Activated T-cell treated with anti-CD3 and anti-CD28 coated beads, Interleukin-2, amount 50 U/mL, for 72 hours (primary cell): Measurements from ENCODE around the gene RAC3. TPM values are rescaled to one million over a fixed set of nuclear protein-coding genes. Genes with fewer than 3 reads are reported as not detected.
A peak's percentile ranks its signal among the peaks of the same experiment; 100 is the strongest.

ENCODE experiments used
- ATAC-seq, 2 donors: fragments of 150-1000 bp; cut with Tn5 transposase; replicated peaks in 1 of 2; 2 replicates each; pipeline ENCODE4 v1.10.0; 2021; ENCODE audit warnings: moderate library complexity in 2 of 2, mild to moderate bottlenecking in 1 of 2
- DNase-seq, 2 donors: peaks; one replicate each; pipeline ENCODE4 v3.0.0; 2021 to 2022; ENCODE audit warnings: mixed read lengths in 1 of 2
- H3K27ac Mint-ChIP-seq: one replicate; pipeline ENCODE4 v1.8.0; 2022; ENCODE audit warnings: mild to moderate bottlenecking, moderate library complexity, mixed read lengths
- H3K27me3 Mint-ChIP-seq: one replicate; pipeline ENCODE4 v1.8.0; 2022; ENCODE audit warnings: low read depth, mixed read lengths
- H3K36me3 Mint-ChIP-seq, 2 donors: one replicate each; pipeline ENCODE4 v1.8.0; 2022; ENCODE audit warnings: mixed read lengths in 2 of 2, mild to moderate bottlenecking in 1 of 2; ENCODE audit not compliant: insufficient read depth in 2 of 2
- H3K4me1 Mint-ChIP-seq: one replicate; pipeline ENCODE4 v1.8.0; 2022; ENCODE audit warnings: low read depth, mixed read lengths
- H3K4me3 Mint-ChIP-seq, 2 donors: one replicate each; pipeline ENCODE4 v1.8.0; 2022; ENCODE audit warnings: mild to moderate bottlenecking in 2 of 2, mixed read lengths in 2 of 2, moderate library complexity in 2 of 2
- H3K9me3 Mint-ChIP-seq, 2 donors: one replicate each; pipeline ENCODE4 v1.8.0; 2022; ENCODE audit warnings: mixed read lengths in 2 of 2
- total RNA-seq, 2 donors: library from RNA; stranded (reverse); gene quantifications; one replicate each; pipeline ENCODE4 v1.2.3, GENCODE V29; 2022

Gene RAC3
- total RNA-seq, 2 donors from 2014 or later, result 8.5 to 13.1 TPM

DNA sequence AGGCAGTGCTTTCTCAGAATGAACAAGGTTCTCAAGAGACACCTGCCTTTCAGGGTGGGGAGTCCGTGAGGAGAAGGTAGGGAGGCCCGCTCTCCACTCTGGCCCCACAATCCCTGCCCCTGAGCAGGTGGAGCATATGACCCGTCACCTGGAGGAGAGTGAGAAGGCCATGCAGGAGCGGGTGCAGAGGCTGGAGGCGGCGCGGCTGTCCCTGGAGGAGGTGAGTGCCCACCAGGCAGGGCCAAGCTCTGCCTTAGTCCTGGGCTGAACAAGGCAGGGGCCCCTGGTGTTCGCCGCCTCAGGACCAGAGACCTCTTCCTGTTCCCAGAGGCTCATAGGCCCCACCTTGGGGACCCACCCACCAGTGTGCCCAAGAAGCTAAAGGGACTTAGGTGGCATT is 2.5 kb upstream of the RAC3 start:
- ATAC-seq (no peak), DNase-seq (no peak)
- Mint-ChIP-seq H3K27me3 (no peaks in the 10 kb centered on the region), H3K36me3 (peaks cover 0 to 1% of the 10 kb centered on the region in 2 donors), H3K27ac (no peak overlapping the region), H3K9me3 (no peaks in the 10 kb centered on the region), H3K4me3 (peak overlapping the region in 1 of 2 donors; percentile 7), H3K4me1 (peaks cover 14% of the 10 kb centered on the region)

DNA sequence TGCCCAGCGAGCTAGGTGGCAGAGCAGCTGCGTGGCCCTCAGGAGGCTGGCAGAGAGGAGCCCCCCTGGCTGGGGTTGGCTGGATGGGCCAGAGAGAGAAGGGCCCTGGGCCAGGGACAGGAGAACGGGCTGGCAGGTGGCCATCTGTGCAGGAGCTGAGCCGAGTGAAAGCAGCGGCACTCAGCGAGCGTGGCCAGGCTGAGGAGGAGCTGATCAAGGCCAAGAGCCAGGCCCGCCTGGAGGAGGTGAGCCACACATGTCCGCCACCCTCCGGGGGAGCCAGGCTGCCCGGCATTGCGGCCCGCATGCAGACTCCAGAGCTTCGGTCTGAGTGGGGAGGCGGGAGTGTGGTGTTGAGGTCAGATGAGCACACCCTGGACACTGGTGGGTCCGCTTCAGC is 2.1 kb upstream of the RAC3 start:
- no peaks in the 10 kb centered on the region for H3K9me3 Mint-ChIP-seq

DNA sequence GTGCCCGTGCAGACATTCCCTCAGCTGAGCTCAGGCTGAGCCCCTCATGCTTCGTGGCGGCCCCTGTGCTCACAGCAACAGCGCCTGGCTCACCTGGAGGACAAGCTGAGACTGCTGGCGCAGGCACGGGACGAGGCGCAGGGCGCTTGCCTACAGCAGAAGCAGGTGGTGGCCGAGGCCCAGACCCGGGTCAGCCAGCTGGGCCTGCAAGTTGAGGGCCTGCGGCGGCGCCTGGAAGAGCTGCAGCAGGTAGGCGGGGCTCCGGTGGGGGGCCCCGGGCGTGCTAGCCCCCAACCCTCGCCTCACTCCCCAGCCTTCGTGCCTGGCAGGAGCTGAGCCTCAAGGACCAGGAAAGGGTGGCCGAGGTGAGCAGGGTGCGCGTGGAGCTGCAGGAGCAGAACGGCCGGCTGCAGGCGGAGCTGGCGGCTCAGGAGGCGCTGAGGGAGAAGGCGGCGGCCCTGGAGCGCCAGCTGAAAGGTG is 1.4 kb upstream of the RAC3 start:
- no peaks in the 10 kb centered on the region for H3K27me3 Mint-ChIP-seq
- no peak overlapping the region for H3K27ac Mint-ChIP-seq
- H3K9me3 Mint-ChIP-seq, result no peaks in the 10 kb centered on the region
- no peak for DNase-seq
- ATAC-seq, result peak; percentile 0 to 1
- H3K4me1 Mint-ChIP-seq, result peaks cover 9% of the 10 kb centered on the region
- peaks cover 0 to 1% of the 10 kb centered on the region in 2 donors for H3K36me3 Mint-ChIP-seq
- H3K4me3 Mint-ChIP-seq, result peak overlapping the region in 1 of 2 donors; percentile 97

More for the DNA sequence above, 2.1 kb upstream of the RAC3 start:
- peaks cover 0 to 1% of the 10 kb centered on the region in 2 donors for H3K36me3 Mint-ChIP-seq
- no peak overlapping the region for H3K27ac Mint-ChIP-seq
- peak overlapping the region; percentile 7 to 63 for H3K4me3 Mint-ChIP-seq
- H3K4me1 Mint-ChIP-seq, result peaks cover 10% of the 10 kb centered on the region
- H3K27me3 Mint-ChIP-seq, result no peaks in the 10 kb centered on the region
- DNase-seq (no peak), ATAC-seq (no peak)

DNA sequence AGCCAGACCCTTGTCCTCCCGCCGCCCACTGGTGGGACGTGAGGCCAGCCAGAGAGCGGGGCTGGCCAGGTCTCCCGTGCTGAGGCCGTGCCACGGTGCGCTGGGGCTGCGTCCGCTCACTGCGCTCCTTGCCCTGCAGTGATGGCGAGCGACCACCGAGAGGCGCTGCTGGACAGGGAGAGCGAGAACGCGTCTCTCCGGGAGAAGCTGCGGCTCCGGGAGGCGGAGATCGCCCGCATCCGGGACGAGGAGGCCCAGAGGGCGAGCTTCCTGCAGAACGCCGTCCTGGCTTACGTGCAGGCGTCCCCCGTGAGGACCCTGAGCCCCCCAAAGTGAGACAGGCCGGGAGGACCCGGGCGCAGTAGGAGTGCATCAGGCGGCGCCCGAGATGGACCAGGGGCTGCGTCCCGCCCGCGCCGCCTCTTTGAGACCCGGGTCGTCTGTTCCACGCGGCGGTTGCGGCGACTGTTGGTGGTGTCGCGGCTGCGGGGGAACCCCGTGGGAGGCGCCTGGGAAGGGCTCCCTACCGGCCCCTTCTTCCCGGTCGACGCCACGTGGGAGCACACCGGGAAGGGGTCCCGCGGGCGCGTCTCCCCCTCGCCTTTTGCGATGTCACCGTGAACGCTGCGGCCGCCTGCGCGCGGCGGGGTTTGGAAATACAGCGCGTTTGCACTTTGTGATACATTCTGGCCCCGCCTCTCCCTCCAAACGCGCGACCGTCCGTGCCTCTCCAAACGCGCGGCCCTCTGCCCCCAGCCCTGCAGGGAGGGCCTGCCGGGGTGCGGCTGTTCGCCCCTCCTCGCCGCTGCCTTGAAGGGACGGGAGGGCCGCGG is 792 bp upstream of the RAC3 start:
- Mint-ChIP-seq H3K4me3 (peak overlapping the region; percentile 95 to 97), H3K9me3 (no peaks in the 10 kb centered on the region), H3K36me3 (peaks cover 0 to 1% of the 10 kb centered on the region in 2 donors), H3K27me3 (no peaks in the 10 kb centered on the region), H3K27ac (peak overlapping the region; percentile 85), H3K4me1 (peaks cover 9% of the 10 kb centered on the region)
- peak; percentile 73 to 74 for ATAC-seq
- DNase-seq, result peak; percentile 90

DNA sequence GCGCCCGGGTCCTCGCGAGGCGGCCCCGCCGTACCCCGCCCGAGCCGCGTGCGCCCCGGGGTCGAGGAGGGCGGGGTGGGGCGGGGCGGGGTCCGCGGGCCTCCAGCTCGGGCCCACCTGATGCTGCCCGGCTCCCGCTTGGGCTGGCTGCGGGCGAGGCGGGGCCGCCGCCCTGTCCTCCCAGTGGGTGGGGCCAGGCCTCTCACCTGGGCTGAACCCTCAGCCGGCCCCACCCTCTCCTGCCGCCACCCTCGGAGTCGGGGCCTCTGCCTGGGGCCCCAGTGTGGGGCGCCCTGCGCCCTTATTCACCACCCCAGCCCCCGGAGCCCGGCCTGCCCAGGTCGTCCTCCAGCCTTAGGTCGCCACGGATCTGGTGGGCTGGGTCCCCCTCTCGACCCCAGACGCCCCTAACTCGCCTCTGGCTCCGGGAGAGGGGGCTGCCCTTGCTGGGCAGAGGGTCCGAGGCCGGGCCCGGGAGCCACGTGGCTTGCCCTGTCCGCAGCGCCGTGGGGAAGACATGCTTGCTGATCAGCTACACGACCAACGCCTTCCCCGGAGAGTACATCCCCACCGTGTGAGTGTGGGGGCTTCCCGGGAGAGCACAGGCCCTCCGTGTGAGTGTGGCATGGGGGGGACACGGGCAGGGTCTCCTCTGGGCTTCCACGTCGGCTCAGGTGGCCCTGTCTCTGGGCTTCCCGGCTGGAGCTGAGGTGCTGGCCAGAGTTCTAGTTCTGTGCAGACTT is 578 bp downstream of the RAC3 start:
- Mint-ChIP-seq H3K36me3 (no peaks in the 10 kb centered on the region), H3K9me3 (no peaks in the 10 kb centered on the region), H3K27me3 (no peaks in the 10 kb centered on the region), H3K4me3 (peak overlapping the region; percentile 57 to 75), H3K27ac (no peak overlapping the region), H3K4me1 (peaks cover 9% of the 10 kb centered on the region)
- ATAC-seq (peak; percentile 62 to 63), DNase-seq (peak; percentile 70 to 71)

DNA sequence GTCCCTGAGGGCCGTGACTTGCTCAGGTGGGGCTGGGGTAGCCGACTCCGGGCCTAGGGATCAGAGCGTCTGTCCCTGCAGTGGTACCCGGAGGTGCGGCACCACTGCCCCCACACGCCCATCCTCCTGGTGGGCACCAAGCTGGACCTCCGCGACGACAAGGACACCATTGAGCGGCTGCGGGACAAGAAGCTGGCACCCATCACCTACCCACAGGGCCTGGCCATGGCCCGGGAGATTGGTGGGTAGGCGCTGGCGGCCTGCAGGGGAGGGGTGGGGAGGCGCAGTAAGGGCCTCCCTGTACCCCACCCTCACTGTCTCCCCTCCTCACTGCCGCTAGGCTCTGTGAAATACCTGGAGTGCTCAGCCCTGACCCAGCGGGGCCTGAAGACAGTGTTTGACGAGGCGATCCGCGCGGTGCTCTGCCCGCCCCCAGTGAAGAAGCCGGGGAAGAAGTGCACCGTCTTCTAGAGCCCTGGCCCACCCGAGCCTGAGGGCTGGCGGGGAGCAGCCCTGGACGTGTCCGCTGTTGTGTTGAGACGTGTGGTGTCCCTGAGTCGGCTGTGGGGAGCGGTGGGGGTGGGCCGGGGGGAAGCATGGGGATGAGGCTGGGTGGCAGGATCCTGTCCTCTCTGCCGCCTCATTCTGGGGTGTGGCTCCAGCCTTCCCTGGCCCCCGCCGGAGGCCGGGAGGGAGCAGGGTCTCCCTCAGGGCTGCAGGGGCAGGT is 2.0 kb downstream of the RAC3 start:
- Mint-ChIP-seq H3K4me3 (peak overlapping the region in 1 of 2 donors; percentile 75), H3K27me3 (no peaks in the 10 kb centered on the region), H3K4me1 (peaks cover 17% of the 10 kb centered on the region)

DNA sequence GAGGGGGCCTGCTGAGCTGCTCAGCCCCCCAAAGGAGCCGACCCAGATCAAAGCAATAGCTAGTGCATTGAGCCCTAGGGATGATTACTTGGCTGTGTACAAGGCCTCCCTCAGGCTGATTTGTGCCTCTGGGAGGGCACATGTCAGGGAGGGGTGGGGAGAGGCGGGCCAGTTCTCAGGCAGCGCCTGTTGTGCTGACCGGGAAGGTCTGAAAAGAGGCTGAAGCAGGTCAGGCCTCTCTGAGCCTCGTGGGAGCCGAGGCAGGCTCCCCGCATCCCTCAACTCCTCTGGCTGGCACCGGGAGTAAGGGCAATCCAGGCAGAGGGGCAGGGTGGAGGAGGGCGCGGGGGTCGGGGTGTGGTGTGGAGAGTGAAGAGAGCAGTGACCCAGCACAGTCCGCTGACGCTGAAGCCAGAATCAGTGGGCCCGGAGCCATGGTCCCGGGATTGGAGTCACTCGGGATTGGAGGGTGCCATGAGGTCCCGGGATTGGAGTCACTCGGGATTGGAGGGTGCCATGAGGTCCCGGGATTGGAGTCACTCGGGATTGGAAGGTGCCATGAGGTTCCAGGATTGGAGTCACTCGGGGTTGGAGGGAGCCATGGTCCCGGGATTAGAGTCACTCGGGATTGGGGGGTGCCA is 3.0 kb downstream of the RAC3 start:
- Mint-ChIP-seq H3K9me3 (no peaks in the 10 kb centered on the region), H3K4me3 (no peak overlapping the region), H3K4me1 (peaks cover 16% of the 10 kb centered on the region), H3K27ac (no peak overlapping the region), H3K36me3 (no peaks in the 10 kb centered on the region), H3K27me3 (no peaks in the 10 kb centered on the region)
- ATAC-seq (no peak), DNase-seq (no peak)

More for the DNA sequence above, 2.0 kb downstream of the RAC3 start:
- Mint-ChIP-seq H3K27ac (no peak overlapping the region), H3K36me3 (no peaks in the 10 kb centered on the region), H3K9me3 (no peaks in the 10 kb centered on the region)
- ATAC-seq, result no peak
- no peak for DNase-seq

DNA sequence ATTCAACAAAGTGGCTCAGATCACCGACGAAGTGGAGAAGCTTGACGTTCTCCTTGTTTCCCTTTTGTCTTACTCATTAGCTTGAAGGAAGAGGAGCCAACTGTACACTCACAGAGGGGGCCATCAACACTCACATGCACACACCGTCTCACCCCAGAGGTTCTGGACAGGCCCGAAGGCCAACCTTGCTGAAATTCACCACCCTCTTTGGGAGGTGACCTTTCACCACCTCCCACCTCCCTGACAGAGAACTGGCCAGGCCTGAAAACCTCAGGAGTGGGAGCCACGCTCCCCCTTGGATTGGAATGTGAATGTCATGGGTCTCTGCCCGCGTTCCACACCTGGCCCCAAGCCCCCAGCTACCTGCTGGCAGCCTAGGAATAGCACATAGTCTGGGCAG is 4.0 kb downstream of the RAC3 start:
- ATAC-seq, result no peak

DNA sequence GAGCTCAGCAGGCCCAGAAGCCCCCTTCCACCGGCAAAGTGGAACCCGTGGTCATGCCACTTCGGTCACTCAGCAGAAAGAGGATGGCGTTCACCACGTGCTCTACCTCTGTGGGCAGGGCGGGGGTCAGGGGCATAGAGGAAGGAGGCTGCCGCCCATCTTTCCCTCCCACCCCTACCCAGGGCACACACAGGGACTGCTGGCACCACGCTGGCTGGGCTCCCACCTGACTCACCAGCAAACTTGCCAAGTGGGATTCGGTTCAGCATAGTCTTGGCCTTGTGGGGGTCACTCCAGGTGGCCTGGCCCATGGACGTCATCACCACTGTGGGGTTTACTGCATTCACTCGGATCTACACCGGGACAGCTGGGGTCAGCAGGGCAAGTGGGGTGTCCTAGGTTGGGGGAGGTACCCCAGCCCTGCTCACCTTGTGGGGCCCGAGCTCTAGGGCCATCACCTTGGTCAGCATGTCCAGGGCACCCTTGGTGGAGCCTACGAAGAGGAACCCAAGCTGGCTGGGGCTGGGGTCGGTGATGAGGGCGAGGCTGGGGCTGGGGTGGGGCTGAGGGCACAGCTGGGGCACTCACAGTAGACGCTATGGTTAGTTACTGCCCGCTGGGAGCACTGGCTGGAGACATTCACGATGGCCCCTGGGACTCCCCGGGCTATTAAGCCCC is 4.6 kb downstream of the RAC3 start:
- H3K27ac Mint-ChIP-seq, result no peak overlapping the region

More for the DNA sequence above, 4.0 kb downstream of the RAC3 start:
- no peaks in the 10 kb centered on the region for H3K36me3 Mint-ChIP-seq
- DNase-seq, result no peak
- no peak overlapping the region for H3K27ac Mint-ChIP-seq
- no peaks in the 10 kb centered on the region for H3K9me3 Mint-ChIP-seq
- H3K27me3 Mint-ChIP-seq, result no peaks in the 10 kb centered on the region
- peak overlapping the region; percentile 41 to 86 for H3K4me3 Mint-ChIP-seq
- H3K4me1 Mint-ChIP-seq, result peaks cover 12% of the 10 kb centered on the region

DNA sequence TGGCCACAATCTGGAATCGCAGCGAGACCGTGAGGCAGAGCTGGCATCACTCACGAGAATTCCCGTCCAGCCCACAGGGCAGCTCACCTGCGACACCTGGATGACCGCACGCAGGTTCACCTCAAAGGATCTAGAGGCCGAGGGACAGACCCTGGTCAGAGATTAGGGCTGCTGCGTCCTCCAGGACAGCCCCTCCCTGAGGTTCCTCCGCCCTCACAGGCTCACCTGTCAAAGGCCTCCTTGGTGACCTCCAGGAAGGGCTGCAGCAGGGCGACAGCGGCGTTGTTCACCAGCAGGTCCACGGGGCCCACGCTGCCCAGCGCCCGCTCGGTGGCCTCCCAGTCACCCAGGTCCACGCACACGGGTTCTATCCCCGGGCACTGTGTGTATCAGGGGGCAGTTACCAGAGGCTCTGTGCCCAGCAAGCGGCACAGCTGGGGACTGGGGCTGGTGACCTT is 5.2 kb downstream of the RAC3 start:
- Mint-ChIP-seq H3K27ac (no peak overlapping the region), H3K4me3 (peak overlapping the region; percentile 86 to 89), H3K4me1 (peaks cover 12% of the 10 kb centered on the region), H3K9me3 (no peaks in the 10 kb centered on the region), H3K36me3 (no peaks in the 10 kb centered on the region), H3K27me3 (no peaks in the 10 kb centered on the region)
- no peak for DNase-seq
- ATAC-seq, result no peak

More for the DNA sequence above, 4.6 kb downstream of the RAC3 start:
- Mint-ChIP-seq H3K36me3 (no peaks in the 10 kb centered on the region), H3K9me3 (no peaks in the 10 kb centered on the region), H3K27me3 (no peaks in the 10 kb centered on the region), H3K4me3 (peak overlapping the region; percentile 86 to 89), H3K4me1 (peaks cover 12% of the 10 kb centered on the region)
- DNase-seq (no peak), ATAC-seq (no peak)

DNA sequence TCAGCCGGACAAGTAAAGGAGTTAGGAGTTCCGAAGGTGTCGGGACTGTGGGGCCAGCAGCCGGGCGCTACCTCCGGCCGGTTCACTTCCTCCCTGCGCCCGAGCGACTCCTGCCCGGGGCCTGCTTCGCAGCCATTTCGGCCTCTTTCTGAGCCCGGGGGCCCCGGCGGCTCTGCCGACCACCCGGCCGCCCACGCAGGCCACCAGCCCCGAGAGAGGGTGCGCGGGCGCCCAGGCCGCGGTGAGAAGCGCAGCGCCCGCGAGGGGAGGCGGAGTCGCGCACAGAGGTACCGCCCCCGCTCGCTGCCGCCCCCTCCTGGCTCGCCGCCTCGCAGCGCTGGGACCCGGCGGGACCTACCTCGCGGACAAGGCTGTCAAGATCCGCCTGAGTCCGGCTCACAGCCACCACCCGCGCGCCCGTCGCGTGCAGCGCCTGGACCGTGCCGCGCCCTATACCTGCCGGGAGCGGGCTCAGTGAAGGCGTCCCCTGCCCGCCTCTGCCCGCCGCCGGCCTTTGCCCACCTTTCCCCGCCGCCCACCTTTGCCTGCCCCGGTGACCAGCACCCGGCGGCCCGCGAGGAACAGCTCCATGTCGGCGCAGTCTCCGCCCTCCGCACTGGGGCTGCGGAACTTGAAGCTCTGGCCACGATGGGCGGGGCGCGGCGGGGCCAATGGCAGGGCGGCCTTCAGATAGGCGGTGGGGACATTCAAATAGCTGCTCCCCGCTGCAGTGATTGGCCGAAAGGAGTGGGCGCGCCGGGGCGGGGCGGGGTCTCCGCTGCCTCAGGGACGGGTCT is 5.8 kb downstream of the RAC3 start, which contains the start of gene DCXR:
TSS of gene DCXR (minus strand) at position 606 of the 797 bp plus-strand sequence. CDS start at position 591, 15 bp downstream.
- Mint-ChIP-seq H3K27ac (peak within 1 kb of the TSS; percentile 41), H3K36me3 (no peaks in the 10 kb centered on the region), H3K27me3 (no peaks in the 10 kb centered on the region), H3K4me3 (peak within 1 kb of the TSS; percentile 86 to 89), H3K9me3 (no peaks in the 10 kb centered on the region), H3K4me1 (peaks cover 12% of the 10 kb centered on the region)
- DNase-seq, result peak; percentile 99
- ATAC-seq, result peak; percentile 95 to 96
